NCI-H510A treated with DMSO at 0.1 percent for 48 hours (cell line): Measurements from ENCODE around the gene LPP.

Experiments used
- DNase-seq: peaks from one replicate; lab custom pipeline; 2025; lab: John Stamatoyannopoulos, UW

LPP gene

DNA sequence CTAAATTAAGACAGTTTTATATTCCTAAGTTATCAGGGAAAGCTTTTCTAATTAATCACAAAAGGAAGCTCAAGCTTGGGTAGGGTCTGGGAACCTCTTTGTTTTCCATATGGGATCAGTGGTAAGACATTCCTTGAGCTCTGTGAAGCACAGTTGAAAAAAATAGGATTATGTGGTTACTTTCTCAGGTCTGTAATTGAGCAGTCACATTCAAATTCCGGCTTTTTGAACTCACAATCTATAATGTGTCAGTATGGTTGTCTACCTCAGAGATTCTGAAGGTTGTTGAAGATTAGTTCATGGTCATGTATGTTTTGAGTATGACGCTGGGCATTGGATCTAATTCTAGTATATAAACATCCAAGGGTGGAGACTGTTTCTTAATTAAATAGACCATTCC is 364.5 kb downstream of the LPP start:
- no peak for DNase-seq

DNA sequence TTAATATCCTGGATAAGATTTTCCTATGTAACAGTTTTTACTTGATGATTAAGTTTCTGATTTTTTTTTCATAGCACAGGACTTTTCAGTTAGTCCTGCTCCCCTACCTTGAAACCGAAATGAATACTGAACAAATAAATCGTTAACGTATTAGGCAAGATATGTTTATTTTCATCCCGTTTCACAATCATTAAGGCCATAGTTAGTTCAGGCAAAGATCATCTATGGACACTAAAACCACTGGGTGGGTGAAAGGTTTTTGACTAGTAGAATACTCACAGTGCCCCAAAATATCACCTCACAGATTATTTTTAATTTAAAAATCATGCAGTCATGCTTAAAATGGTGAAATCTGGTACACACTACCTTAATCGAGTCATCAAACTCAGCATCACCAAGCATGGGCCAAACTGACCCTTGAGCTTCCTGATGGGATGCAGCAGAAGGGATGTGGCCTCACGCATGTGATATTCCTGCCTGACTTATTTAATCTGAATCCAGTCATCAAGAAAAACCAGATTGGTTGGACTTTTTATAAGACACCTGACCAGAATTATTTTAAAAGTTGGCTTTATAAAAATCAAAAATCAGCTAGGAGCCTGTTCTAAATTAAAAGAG is 365.0 kb downstream of the LPP start:
- no peak for DNase-seq

DNA sequence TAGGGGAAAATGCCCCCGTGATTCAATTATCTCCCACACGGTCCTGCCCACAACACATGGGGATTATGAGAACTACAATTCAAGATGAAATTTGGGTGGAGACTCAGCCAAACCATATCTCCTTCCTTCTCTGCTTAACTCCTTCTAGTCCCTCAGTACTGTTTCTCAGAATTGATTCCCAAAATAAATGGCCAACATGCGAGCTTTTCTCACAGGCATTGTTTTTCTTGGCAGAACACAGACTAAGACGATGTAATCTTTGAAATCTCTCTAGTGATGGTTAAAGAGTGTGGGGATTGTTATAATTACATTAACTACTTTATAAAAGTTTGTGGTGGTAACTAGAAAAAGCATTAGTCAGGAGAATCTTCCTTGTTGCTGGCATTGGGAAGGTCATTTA is 366.5 kb downstream of the LPP start:
- DNase-seq: no peak

DNA sequence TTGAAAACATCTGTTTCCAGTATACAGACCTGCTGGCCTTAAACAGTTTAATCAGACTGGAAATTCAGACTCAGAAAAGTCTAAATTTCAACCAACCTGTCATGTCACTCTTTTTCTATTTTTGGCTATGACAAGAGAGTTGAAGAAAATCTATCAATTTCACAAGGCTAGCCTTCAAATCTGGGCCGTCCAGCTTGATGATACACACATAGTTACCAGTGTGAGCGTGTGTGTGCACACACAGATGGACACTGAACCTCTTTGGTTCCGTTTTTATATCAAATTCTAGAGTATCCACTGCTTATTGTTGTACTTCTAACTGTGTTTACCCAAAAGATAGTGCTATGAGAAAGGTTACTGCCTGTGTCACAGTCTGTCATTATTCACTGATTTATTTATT is 368.2 kb downstream of the LPP start:
- DNase-seq: no peak

DNA sequence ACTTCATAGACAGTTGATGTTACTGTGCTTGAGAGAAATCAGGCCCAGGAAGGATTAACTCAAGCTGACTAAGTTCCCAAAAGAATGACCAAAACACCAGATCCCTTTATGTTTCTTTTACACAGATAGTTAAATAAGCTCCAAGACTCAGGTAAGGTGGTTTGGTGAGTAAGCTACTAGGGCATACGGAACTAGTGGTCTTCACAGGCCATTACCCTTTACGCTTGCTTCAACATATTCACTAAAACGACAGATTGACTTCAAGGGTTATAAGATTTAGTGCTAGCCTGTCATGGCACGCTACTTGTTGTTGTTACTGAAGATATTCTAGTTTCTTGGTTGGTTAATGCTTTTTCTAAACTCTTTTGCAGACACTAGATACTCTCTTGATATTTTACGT is 369.3 kb downstream of the LPP start:
- no peak for DNase-seq

DNA sequence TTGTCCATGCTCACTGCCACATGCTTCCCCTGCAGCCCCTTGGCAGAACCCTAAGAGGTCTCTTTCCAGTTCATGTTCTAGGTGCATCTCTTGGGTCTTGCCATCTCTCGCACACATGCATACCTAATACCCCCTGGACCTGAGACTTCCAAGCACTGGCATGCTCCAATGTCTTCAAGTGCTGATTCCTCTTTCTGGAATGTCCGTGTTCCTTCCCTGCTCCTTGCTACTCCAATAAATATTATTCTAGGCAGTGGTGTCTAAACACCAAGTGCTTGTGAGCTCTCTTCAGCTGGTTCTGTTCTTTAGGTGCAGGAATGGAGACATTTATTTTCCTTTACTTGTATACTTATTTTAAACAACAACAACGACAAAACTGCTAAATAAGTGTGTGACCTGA is 370.1 kb downstream of the LPP start:
- DNase-seq: no peak

DNA sequence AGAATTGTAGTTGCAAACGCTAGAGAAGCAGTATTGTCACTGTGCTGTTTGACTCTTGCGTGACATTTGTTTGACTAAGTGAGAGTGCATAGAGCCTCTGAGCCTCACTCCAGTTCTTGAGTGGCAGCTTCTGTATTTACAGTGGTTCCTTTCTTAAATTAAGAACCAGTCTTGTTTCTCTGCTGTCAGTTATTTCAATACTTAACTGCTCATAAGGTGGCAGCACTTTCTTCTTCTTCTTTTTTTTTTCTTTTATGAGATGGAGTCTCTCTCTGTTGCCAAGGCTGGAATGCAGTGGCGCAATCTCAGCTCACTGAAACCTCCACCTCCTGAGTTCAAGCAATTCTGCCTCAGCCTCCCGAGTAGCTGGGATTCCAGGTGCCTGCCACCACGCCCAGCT is 372.1 kb downstream of the LPP start:
- DNase-seq: no peak

DNA sequence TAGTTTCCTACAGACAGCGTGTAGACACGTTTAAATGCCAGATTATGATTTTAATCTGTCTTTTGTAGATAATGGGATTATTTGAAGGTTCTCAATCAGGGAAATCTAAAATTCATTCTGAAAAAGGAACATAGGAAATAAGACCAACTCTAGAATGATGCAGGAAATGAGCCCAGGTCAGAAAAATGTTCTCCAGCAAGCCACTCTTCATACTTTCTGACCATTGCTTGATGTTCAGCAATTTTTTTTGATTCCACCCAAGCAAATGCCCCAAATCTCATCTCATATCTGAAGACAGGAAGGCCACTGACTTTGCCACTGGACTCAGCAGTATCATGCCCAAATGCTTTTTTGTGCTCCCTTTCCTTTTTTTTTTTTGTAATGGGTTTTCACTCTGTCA is 373.4 kb downstream of the LPP start:
- no peak for DNase-seq

DNA sequence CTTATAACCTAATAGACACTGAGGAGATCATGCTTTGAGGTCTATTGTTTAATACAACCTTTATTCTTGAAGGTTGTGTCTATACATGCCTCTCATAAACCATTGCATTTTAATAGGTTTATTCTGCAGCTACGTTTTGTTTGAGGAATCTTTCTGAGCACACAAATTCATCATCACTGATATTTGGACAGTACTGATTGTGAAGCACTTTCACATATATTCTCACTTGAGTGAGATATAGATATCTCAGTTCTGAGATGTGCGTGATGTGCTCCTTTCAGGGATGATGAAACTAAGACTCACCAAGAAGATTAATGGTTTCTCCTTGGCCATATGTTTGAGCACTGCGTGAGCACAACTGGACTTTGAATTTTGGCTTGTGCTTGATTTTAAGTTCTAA is 374.4 kb downstream of the LPP start:
- no peak for DNase-seq

DNA sequence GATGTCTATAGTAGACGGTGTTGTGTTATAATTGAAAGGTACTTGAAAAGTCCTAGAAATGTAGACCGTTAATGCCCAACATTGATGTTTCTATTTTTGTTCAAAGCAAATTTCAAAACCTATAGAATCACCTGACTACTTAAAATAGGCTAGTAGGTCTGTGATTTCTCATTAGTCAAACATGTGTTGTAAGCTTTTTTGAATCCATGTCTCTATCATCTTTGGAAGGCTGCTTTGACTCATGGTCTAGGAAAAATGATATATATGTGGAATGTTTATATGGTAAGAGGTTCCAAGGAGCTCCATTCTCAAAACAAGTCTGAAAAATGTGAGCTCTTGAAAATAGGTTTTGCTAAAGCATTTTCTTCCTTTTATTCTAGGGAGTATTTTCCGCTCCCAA is 375.3 kb downstream of the LPP start:
- no peak for DNase-seq

DNA sequence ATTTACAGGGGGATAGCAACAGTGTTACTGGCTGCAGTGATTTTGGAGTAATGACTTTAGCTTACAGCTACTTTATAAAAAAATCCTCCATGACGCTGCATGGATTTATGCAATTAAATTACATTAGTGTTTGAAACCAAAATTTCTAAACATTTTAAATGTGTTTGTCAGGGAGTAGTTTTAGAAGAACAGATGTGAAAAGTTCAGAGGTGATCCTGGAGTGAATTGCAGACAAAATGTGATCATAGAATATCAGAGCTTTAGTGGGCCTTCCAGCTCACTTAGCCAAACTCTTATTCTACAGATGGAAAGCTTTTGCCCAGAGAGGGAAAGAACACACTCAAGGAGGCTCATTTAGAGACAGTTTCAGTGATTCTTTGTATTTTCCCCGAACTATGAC is 376.3 kb downstream of the LPP start:
- no peak for DNase-seq

DNA sequence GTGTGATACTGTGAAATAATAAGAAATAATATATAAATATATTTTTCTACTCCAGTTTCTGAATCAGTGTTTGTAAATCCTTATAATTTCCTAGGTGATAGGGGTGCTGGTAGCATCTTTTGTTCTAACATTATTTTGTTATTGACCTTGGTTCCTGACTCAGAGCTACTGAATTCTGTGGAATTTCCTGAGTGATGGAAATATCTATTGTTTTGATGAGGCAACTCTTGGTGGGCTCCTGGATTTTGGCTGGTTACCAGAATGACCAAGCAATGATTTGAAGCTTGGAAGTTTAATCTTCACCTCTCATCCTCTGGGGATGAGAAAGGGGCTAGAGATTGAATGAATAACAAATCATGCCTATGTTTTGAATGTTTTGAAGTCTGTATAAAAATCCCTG is 377.3 kb downstream of the LPP start:
- no peak for DNase-seq

DNA sequence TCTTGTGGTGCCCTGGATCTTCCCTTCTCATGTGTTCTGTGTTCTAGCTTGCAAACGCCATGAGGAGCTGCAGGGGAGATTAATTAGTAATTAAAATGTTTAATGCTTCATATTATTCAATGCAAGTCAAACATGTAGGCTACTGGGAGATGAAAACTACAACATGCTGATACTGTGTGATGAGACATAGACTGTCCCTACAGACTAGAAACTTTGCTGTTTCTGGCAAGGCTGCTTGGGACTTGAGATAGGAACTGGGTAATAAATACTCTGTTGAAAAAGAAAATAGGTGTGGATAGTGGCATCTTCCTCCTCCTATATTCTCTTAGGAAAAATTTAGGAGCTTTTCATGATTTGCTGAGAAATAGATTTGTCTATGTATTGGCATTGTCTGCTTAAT is 379.2 kb downstream of the LPP start:
- DNase-seq: no peak

DNA sequence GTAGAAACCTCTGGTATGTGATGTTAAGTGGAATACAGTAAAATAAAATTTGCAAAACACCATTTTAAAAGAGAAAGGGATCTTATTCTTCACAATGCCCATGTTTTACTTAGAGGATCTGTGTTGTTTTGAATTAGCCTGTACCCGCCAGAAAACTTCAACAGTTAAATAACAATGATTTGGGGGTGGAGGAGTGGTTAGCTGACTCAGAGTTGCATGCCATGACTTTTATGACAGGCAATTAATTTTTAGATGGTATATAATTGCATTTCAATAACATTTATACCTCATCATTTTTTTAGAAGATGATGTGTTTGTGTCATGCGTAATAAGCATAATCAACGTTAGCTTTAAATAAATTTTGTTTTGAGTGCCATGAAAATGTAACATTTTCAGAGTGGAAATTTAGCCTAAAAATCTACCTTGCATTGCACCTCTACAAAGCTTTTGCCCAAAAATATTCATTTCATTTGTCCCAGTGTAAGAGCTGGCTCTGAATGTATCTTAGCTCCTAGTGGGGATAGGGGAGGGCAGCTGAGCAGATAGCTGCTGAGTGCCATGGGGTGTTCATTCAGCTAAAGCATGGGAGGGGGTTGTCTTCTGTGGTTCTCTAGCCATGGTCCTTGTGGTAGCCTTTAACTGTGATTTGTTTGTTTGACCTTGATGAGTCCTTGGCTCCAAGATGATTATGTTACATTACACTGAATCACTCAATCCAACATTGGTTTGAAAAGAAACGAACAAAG is 379.8 kb downstream of the LPP start:
- no peak for DNase-seq

DNA sequence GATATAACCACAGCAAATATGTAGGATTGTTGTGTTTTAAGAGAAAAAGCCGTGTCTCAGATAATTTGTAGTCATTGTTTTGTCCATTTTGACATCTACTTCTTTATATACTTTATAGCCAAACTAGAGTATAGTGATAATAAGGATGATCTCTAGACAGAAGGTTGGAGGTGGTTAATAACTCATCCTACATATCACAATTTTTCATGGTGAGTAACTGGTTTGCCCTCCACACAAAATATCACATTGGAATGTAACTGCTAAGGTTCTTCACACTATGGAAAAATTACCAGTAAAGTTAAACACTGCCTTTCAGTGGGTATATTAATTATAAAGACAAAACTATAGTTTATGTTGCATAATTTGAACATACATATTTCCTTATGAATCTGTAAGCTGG is 380.7 kb downstream of the LPP start:
- no peak for DNase-seq

DNA sequence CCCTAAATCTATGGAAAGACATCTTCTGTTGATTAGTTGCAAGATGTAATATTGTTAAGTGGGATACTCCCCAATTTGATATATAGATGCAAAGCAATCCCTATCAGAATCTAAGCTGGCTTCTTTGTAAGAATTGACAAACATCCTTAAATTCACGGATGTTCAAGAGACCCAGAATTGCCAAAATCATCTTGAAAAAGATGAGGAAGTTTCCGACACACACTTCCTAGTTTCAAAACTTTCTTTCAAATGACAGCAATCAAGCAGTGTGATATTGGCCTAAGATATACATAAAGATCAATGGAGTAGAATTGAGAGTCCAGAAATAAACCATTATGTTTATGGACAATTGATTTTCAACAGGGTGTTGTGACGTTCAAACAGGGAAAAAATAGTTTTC is 383.6 kb downstream of the LPP start:
- DNase-seq: no peak

DNA sequence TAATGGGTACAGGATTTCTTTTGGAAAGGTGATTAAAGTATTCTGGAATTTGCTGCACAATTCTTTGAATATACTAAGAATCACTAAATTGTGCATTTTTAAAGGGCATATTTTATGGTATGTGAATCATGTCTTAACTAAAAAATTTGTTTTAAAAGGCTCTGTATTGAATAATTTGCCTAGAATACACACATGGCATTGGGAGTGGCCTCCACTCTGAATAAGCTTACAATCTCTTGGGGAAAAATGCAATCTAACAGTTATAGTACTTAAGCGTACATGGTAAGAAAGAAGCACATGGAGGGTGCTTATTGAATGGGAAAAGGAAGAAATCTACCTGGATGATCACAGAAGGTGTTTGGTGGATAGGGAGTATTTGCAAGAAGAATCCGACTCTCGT is 385.1 kb downstream of the LPP start:
- DNase-seq: no peak

DNA sequence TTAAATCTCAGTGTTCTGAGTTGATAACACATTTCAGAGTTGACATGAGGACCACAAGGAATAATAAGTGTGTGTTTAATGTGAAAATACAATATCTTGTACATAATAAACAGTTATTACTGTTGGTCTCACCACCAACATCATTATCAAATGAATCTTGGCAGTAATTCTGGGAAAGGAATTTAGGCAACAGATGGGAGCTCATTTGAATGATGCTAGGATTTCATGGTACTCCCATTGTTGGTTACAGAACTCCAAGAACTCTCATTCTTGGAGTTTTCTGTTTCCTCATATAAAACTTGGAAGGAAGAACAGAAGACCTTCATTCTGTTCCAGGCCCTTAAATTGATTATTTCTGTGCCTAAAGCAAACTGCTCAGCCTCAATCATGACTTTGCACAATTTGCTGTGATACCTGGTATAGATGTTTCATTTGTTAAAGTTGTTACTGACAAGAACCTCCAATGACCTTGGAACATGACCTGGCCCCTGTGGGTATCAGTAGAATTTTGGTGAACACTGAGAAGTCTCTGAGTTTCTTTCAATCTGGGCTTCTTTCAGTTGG is 385.8 kb downstream of the LPP start:
- no peak for DNase-seq

DNA sequence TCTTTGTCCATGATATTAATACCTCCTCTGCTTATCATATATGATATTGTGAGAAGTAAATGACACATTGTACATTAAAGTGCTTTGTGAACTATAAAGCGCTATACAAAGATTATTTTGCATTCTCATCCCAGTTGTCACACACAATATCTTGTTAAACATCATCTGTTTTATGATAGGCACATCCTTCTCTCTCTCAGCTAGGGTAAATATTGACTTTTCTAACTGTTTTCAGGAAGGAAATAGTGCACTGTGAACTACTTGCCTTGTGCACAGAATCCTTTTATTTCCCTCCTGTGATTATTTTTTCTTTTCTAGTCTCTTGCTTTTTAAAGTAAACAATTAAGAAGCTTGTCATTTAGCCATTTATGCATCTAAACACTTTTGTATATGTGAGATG is 388.2 kb downstream of the LPP start:
- DNase-seq: peak; percentile 27

DNA sequence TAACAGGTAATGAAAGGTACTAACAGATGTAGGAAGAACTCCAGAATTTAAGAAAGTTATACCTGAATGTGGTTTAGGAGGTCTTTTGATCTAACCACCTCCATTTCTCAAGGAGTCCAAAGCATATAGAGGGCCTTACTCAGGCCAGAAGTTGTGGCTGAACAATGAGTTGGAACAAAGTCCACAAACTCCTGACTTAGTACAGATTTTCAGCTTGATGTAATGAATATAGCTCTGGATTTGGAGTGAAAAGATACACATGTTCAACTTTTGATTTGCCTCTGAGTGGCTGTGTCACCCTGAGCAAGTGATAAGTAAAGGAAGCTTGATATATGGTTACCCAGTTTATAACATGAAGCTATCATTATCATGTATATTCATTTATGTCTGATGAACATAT is 390.1 kb downstream of the LPP start:
- DNase-seq: no peak

DNA sequence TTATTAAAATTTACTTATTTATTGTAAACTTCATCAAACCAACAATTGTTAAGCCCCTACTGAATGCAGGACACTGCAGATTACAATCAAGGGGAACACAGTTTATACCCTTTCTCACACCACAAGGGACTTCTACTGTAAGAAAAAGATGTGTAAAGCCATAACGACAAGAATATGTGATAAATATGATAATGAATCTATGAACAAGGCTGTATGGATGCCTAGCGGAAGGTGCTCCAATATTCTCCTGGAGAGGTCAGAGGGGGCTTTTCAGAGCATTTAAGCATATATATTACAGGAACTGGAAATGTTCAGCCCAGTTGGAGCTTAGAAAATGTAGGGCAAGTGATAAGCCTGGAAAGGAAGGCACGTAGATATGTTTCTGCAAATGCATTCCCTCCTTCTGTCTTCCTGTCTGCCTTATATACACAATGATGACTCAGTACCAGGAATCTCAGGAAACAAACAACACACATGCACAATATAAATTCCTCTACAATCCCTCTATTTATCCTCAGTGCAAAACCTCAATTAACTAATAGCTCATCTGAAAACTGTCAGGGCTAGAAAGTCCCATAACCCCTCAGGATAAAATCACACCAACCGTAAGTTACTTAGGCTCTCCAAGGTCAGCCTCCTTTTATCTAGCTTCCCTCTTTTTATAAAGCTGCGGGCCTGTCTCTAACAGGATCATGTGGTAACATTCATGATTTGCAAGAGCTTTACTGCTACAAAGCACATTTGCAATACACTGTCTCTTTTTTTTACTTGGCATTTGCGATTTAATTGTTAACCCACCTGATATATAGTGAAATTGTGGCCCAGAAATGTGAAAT is 393.1 kb downstream of the LPP start:
- DNase-seq: no peak

DNA sequence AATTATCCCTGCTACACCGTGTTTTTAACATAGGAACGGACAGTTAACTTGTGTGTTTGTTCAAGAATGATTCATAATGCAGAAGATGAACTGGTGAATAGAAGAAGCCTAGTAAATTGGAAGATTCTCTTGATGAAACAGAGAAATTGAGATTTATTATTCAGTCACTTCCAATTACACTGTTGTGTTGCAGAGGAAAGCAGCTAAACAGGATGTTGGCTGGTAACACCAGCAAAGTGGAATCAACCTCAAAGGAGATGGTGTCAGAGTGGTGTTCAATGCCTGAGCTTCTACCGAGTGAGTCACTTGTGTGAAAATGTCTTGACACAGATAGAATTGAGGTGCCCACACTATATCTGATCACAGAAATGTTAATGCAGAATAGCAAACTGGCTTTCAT is 399.6 kb downstream of the LPP start:
- DNase-seq: no peak

DNA sequence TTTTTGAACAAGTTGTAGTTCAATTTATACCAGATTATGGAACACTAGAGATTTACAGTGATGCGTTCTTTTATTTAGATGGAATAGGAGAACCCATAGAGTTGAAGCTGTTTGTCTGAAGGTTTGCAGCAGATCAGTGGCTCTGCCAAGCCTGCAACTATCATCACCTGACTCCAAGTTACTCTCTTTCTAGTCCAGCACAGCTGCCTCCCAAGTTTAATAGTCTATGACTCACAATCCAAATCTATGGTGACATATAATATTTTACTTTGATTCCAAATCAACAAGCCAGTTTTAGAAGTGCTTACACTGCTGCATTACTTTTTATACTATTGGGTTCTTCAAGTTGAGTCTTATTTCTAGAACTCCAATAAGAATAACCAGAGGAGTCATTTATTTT is 400.4 kb downstream of the LPP start:
- DNase-seq: no peak
